Subcutaneous adipose tissue (tissue), 4 donors: Measurements from ENCODE around the gene VPS8. TPM values are rescaled to one million over a fixed set of nuclear protein-coding genes. Genes with fewer than 3 reads are reported as not detected.

Experiments
- total RNA-seq, 4 donors: library from RNA; depleted of rRNA; stranded (reverse); fragments of >200 nt; gene quantifications; one replicate each; pipeline ENCODE4 v1.1.0, GENCODE V29; 2016
- TF ChIP-seq, protein P1 (sequence below): fragments of 450-650 bp; IDR thresholded peaks from one replicate; pipeline ENCODE4 v1.5.1; 2016; ENCODE audit warnings: low read depth, mild to moderate bottlenecking, control low read depth, antibody characterized with exemption, moderate library complexity

The VPS8 gene
- total RNA-seq, 4 donors from 2014 or later: 60.3 to 89.4 (median 66.2) TPM

DNA sequence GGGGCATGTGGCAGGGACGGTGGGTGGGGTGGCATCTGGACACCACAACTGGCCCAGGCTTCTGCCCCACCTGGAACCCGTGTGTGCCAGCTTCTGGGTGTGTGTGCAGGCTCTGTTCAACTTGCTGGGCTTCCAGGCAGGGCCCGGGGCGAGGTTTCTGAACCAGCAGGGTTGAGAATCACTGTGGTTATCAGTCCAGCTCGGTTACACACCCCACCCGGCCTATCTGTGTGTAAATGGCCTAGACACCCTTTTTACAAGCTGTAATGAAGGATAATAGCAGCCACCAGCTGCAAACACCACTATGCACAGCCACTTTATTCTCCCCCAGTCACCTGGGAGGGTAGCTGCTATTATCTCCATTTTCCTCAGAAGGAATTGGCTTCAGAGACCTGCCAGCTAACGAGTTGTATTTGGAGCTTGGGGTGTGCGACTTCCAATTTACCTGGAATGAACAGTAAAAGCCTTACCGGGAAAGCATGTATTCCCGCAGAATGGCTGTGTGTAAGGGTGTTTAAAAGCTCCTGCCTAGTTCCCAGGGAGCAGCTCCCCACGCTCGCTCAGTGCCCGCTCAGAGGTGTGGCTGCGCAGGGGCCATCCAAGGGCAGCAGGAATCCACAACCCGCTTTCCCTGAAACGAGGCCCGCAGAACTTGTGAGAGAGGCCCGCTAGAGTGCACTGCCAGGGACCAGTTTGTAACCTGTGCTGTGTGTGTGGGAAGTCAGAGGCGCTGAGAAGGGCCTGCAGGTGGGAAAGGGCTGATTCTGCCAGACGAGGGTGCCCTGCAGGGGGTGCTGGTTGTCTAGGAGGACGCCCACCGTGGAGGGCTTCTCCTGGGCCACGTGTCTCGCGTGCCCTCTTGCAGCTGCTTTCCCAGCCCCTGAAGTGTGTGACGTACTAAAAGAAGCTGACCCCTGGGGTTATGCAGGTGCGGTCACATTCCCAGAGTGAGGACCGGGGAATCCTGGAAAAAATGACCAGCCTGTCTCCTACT lies 257.4 kb downstream of the VPS8 start:
- TF ChIP-seq, protein P1, sequence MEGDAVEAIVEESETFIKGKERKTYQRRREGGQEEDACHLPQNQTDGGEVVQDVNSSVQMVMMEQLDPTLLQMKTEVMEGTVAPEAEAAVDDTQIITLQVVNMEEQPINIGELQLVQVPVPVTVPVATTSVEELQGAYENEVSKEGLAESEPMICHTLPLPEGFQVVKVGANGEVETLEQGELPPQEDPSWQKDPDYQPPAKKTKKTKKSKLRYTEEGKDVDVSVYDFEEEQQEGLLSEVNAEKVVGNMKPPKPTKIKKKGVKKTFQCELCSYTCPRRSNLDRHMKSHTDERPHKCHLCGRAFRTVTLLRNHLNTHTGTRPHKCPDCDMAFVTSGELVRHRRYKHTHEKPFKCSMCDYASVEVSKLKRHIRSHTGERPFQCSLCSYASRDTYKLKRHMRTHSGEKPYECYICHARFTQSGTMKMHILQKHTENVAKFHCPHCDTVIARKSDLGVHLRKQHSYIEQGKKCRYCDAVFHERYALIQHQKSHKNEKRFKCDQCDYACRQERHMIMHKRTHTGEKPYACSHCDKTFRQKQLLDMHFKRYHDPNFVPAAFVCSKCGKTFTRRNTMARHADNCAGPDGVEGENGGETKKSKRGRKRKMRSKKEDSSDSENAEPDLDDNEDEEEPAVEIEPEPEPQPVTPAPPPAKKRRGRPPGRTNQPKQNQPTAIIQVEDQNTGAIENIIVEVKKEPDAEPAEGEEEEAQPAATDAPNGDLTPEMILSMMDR: no peak

DNA sequence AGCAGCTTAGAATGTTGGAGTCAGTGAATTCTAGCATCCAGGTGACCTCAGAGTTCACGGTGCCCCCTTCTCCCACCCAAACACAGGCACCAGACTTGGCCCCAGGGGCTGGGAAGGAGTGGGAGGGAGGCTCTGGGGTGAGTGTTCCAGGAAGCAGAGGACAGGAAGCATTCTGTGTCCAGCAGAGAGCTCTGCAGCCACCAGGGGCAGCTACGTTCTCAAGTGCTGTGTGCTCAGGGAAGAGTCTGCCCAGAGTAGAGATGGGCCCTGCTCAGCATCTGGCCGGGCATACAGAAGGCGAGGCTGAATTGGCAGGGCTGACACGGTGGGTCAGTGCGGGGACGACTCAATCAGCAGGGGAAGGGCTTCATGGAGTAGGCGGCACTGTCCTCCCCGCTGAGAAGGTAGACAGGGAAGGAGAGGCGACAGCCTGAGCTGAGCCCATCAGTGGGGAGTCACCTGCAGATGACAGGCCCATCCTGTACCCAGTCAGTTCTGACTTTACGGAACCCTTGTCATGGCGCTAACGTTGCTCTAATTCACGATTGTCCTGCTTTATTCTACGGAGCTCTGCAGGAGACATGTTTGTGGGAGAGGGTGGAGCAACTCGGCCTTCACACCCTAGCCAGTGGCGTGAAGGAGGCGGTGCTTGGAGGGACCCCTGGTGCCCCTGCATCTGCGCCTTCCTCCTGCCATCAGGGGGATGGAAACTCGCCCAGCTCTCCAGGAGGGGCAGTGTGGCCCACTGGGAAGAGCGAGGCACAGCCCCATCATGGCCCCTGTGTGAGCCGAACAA lies 258.7 kb downstream of the VPS8 start:
- TF ChIP-seq, protein P1: no peak

DNA sequence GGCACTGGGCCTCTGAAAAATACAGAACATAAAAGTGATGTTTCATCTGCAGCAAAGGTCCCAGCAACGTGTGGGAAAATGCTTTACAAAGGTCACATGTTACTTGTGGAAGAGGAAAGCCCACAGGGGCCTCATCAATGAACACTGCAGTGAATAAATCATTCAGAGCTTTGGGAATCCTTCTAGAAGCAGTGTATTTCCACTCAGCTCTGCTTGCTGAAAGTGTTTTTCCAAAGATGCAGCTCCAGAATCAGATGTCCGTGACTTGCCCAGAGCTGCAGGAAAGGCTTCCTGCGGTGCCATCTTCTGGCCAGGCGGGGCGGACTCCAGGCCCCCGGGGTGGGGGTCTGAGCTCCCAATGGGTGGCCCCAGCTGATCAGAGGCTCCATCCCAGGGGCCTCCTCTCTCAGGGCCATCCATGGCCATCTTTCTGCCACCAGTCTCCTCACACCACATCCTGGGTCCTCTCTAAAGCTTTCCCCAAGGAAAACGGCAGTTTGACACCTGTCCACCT lies 259.4 kb downstream of the VPS8 start:
- TF ChIP-seq, protein P1: no peak

DNA sequence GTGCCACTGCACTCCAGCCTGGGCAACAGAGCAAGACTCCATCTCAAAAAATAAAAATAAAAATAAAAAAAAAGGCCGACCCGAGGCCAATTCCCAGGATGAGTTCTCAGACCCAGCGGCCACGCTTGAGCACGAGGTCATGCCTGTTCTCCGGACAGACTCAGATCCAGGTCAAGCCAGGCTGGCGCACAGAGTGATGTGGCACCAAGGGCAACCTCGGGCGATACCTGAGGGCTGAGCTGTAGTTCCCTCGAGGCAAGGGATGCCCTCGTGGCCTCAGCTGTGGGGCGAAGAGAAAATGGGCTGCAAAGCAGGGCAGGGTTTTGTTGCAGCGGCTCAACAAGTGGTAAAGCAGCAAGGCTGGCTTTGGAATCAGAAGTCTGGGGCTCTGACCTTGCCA lies 263.6 kb downstream of the VPS8 start:
- TF ChIP-seq, protein P1: no peak

DNA sequence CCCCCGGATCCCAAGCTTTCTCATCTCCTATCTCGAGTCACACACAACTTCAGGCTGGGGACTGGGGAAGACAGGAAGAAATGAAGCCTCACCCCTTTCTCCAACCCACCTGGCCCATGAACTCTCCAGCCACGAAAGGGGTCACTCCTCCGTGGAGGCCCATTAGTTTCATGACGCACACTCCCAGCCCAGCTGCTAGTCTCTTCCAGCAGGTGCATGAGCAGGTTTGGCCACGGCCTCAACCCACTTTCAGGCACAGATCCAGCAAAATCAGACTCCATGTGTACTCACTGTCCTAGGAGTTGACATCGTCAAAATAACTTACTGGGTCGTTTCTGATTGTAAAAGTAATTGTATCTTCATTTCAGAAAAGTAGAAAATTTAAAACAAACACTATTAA lies 264.3 kb downstream of the VPS8 start:
- TF ChIP-seq, protein P1: no peak

DNA sequence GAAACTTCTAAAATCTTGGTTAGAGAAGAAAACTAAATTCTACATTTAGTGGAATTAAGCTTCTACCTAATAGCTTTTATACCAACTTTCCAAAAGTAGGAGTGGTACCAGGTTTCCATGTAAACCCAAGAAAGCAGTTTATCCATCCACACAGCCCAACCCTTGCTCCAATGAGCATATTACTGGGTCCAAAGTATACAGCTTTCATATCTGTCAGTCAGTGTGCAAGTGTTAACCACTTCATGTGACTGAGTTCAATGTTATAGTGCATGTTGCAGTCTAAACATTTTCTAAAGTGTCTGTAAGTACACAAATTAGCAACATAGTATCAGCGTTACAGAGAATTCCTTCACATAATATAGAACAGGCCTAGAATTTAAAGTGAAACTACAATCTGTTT lies 267.7 kb downstream of the VPS8 start:
- TF ChIP-seq, protein P1: no peak

DNA sequence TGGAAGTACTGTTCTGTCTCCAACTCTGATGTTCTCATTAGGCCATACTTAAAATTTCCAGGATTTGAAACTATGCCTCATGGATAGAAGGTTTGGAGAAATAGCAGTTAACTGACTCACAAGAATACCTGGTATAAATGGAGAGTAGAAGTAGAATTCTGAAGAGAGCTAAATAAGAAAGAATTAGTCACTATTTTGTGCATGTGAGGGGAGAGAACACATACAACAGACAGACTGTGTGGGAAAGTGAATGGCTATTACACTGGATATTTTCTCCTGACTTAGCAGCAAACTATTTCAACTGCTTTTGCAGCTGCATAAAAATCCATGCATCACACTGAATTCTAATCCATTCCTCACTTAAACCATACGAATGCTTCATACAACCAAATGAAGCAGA lies 269.6 kb downstream of the VPS8 start:
- TF ChIP-seq, protein P1: no peak
